ENCODE results near the gene CUBN.

Gene CUBN

GRCh38 chr10:16789765-16790164, 339.8 kb downstream of the CUBN start:
- H3K9me3 Mint-ChIP-seq, result peaks cover 5 to 40% of the 10 kb centered on the region in 2 donors
- H3K4me3 Mint-ChIP-seq, result no peak overlapping the region
- H3K27me3 Mint-ChIP-seq, result no peaks in the 10 kb centered on the region
- H3K4me1 Mint-ChIP-seq, result peaks cover 61% of the 10 kb centered on the region
- no peak for DNase-seq
- no peak overlapping the region for H3K27ac Mint-ChIP-seq
- no peak for ATAC-seq

- H3K4me3 Mint-ChIP-seq, result no peak overlapping the region
- no peak for DNase-seq
- H3K27ac Mint-ChIP-seq, result peak overlapping the region; percentile 62 to 96
- peaks cover 7 to 45% of the 10 kb centered on the region in 2 donors for H3K9me3 Mint-ChIP-seq
- ATAC-seq, result no peak
- H3K4me1 Mint-ChIP-seq, result peaks cover 66% of the 10 kb centered on the region
- H3K27me3 Mint-ChIP-seq, result no peaks in the 10 kb centered on the region
Measured at GRCh38 chr10:16789261-16789660, 340.4 kb downstream of the CUBN start.

GRCh38 chr10:16788778-16789177, 340.8 kb downstream of the CUBN start:
- no peak for DNase-seq
- ATAC-seq, result no peak
- H3K4me1 Mint-ChIP-seq, result peaks cover 69% of the 10 kb centered on the region
- peak overlapping the region; percentile 62 to 96 for H3K27ac Mint-ChIP-seq
- peaks cover 12 to 48% of the 10 kb centered on the region in 2 donors for H3K9me3 Mint-ChIP-seq
- H3K4me3 Mint-ChIP-seq, result peak overlapping the region; percentile 69 to 71
- no peaks in the 10 kb centered on the region for H3K27me3 Mint-ChIP-seq

GRCh38 chr10:16788125-16788524, 341.5 kb downstream of the CUBN start:
- H3K27ac Mint-ChIP-seq, result peak overlapping the region; percentile 96 to 97
- no peaks in the 10 kb centered on the region for H3K27me3 Mint-ChIP-seq
- H3K4me1 Mint-ChIP-seq, result peaks cover 69% of the 10 kb centered on the region
- DNase-seq (peak; percentile 30 to 38), ATAC-seq (peak; percentile 68)
- H3K4me3 Mint-ChIP-seq, result peak overlapping the region; percentile 69 to 71
- peaks cover 12 to 42% of the 10 kb centered on the region in 2 donors for H3K9me3 Mint-ChIP-seq

DNA sequence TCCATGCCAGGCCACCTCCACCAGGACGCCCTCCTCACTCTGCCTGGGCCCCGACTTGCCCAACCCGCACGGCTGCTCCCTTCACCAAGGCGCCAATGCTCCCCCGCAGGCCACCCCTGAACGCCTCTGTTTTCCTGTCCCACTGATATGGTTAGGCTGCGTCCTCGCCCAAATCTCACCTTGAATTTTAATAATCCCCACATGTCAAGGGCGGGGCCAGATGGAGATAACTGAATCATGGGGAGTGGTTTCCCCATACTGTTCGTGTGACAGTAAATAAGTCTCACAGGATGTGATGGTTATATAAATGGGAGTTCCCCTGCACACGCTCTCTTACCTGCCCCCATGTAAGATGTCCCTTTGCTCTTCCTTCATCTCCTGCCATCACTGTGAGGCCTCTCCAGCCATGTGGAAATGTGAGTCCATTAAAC, 342.2 kb downstream of the CUBN start:
- DNase-seq, result peak; percentile 57 to 72

DNA sequence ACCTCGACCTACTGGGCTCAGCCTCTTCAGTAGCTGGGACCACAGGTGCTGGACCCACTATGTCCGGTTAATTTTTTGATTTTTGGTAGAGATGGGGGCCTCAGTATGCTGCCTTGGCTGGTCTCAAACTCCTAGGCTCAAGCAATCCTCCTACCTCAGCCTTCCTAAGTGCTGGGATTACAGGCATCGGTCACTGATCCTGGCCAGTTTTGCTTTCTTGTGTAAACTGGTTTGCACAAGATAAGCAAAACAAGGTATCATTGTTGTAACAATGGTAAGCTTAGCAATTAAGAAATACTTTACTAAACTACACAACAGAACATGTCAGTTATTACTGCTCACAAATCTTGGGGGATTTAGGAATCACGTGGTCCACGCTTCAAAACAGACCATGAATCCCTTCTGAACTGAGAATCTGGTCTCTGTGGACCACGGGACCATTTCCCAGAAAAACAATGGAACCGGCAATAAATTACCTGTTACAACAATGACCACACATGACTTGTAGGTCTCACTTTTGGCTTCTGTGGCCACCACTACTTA, 349.2 kb downstream of the CUBN start:
- Mint-ChIP-seq H3K4me1 (peaks cover 53% of the 10 kb centered on the region), H3K9me3 (peaks cover 7 to 13% of the 10 kb centered on the region in 2 donors), H3K4me3 (no peak overlapping the region), H3K27ac (no peak overlapping the region), H3K27me3 (no peaks in the 10 kb centered on the region)
- DNase-seq (no peak), ATAC-seq (no peak)

More for the DNA sequence above, 342.2 kb downstream of the CUBN start:
- H3K27ac Mint-ChIP-seq, result peak overlapping the region; percentile 96 to 97
- peaks cover 69% of the 10 kb centered on the region for H3K4me1 Mint-ChIP-seq
- peak; percentile 98 for ATAC-seq
- H3K27me3 Mint-ChIP-seq, result no peaks in the 10 kb centered on the region
- peaks cover 12 to 42% of the 10 kb centered on the region in 2 donors for H3K9me3 Mint-ChIP-seq
- peak overlapping the region; percentile 69 to 71 for H3K4me3 Mint-ChIP-seq

DNA sequence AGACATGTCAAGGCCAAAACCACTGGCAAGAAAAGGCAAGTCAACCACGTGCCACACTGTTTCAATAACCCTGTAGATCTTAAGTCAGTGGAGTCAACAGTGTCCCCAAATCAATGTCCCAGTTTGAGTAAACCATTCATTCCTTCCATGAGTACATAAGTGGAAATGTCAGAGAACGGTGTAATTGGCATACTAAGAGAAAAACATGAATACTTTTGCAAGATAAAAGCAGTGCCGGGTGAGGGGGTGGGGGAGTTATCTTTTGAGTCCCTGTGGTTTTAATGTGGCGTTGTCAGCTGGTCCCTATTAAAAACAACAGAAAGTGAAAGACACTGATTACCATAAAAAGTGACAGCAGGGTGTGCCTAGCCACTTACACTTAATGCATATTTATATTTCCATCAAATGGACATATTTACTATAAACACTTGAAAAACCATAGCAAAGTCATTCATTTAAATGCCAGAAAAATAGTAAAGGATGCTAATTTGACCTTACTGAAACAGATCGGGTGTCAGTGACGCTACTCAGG, 350.2 kb downstream of the CUBN start:
- H3K9me3 Mint-ChIP-seq, result peaks cover 5 to 6% of the 10 kb centered on the region in 2 donors
- DNase-seq, result peak; percentile 50 to 78
- H3K27me3 Mint-ChIP-seq, result no peaks in the 10 kb centered on the region
- peak overlapping the region; percentile 77 to 90 for H3K27ac Mint-ChIP-seq
- peak; percentile 98 for ATAC-seq
- peak overlapping the region; percentile 8 to 50 for H3K4me3 Mint-ChIP-seq
- peaks cover 44% of the 10 kb centered on the region for H3K4me1 Mint-ChIP-seq

DNA sequence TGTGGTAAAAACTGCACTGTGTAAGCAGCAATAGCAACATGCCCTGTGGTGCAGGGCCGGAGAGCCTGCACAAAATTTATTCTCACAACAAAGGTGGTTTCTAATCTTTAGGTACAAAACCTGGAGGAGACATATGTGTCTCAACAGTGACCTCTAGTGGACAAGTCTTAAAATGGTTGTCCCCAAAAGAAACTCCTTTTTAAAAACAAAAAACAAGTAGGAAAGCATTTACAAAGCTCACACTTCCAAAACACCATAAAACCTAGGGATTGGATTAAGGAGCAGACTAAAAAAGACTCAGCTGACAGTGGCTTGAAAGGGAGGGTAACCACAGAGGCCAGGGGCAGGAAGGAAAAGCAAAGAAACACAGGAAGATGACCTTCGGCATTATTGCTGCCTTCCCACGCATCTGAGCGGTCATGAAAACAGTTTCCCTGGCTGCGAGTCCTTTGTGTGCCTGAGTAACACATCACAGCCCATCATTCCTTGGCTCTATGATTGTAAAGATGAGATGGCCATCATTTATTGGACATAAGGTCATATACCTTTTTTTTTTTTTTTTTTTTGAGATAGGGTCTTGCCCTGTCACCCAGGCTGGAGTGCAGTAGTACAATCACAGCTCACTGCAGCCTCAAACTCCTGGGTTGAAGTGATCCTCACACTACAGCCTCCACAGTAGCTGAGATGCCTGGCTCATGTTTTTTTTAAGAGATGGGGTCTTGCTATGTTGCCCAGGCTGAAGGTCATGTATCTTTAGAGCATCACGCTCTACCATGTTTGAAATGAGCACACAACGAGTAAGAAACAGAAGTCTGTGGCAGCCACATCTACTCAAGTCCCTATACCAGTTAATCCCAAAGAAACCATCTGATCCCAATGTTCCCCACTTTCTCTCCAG, 351.9 kb downstream of the CUBN start:
- Mint-ChIP-seq H3K27me3 (no peaks in the 10 kb centered on the region), H3K9me3 (no peaks in the 10 kb centered on the region), H3K4me3 (peak overlapping the region; percentile 51 to 58), H3K27ac (peak overlapping the region; percentile 77 to 95), H3K4me1 (peaks cover 47% of the 10 kb centered on the region)
- DNase-seq, result peak in 1 of 2 donors; percentile 20
- ATAC-seq, result no peak

GRCh38 chr10:16776896-16777295, 352.7 kb downstream of the CUBN start:
- H3K27ac Mint-ChIP-seq, result no peak overlapping the region
- H3K4me3 Mint-ChIP-seq, result no peak overlapping the region
- H3K27me3 Mint-ChIP-seq, result no peaks in the 10 kb centered on the region
- H3K4me1 Mint-ChIP-seq, result peaks cover 47% of the 10 kb centered on the region
- H3K9me3 Mint-ChIP-seq, result no peaks in the 10 kb centered on the region
- DNase-seq (no peak), ATAC-seq (no peak)

All from stimulated activated naive CD8-positive, alpha-beta T cell treated with anti-CD3 and anti-CD28 coated beads, Interleukin-15, amount 100 ng/mL, for 72 hours (primary cell).